H7 (cell line): Measurements from ENCODE around the gene KIZ. TPM values are rescaled to one million over a fixed set of nuclear protein-coding genes. Genes with fewer than 3 reads are reported as not detected.

Source experiments
- DNase-seq: peaks from one replicate; pipeline ENCODE4 v3.0.0; 2012
- H3K27me3 ChIP-seq: 2 replicates; pipeline ENCODE4 v1.6.0; 2011; ENCODE audit warnings: mild to moderate bottlenecking, low read length; ENCODE audit not compliant: control insufficient read depth, insufficient read depth
- H3K36me3 ChIP-seq: replicated peaks from 2 replicates; pipeline ENCODE4 v1.5.1; 2011; ENCODE audit warnings: low read length; ENCODE audit not compliant: control insufficient read depth, insufficient read depth
- H3K4me3 ChIP-seq: 2 replicates; pipeline ENCODE4 v1.5.1; 2011; ENCODE audit warnings: low read depth, mild to moderate bottlenecking, control low read depth, low read length, moderate library complexity; ENCODE audit not compliant: insufficient read depth
- total RNA-seq: library from RNA; depleted of rRNA; stranded (reverse); fragments of >200 nt; shearing (Covaris generic); gene quantifications from 2 replicates; pipeline ENCODE4 v1.2.3, GENCODE V29; 2014

Gene KIZ
- total RNA-seq, 1 experiment from 2014 or later, result 18.0 TPM

- Histone ChIP-seq H3K4me3 (no peak overlapping the region), H3K27me3 (no peaks in the 10 kb centered on the region), H3K36me3 (no peaks in the 10 kb centered on the region)
- DNase-seq, result no peak
These were observed 131.3 kb downstream of the KIZ start for GRCh38 chr20:21257192-21257591.

- no peak for DNase-seq
- H3K4me3 ChIP-seq, result no peak overlapping the region
- no peaks in the 10 kb centered on the region for H3K27me3 ChIP-seq
These were observed 132.5 kb downstream of the KIZ start for GRCh38 chr20:21258411-21258810.

GRCh38 chr20:21259346-21259745, 133.5 kb downstream of the KIZ start:
- Histone ChIP-seq H3K4me3 (no peak overlapping the region), H3K36me3 (no peaks in the 10 kb centered on the region), H3K27me3 (no peaks in the 10 kb centered on the region)
- no peak for DNase-seq

More at GRCh38 chr20:21258411-21258810, 132.5 kb downstream of the KIZ start:
- no peaks in the 10 kb centered on the region for H3K36me3 ChIP-seq

- no peaks in the 10 kb centered on the region for H3K36me3 ChIP-seq
- H3K27me3 ChIP-seq, result no peaks in the 10 kb centered on the region
- no peak for DNase-seq
- H3K4me3 ChIP-seq, result no peak overlapping the region
These were observed 136.9 kb downstream of the KIZ start for GRCh38 chr20:21262812-21263211.

GRCh38 chr20:21265261-21266190, 139.6 kb downstream of the KIZ start:
- no peak for DNase-seq
- Histone ChIP-seq H3K27me3 (no peaks in the 10 kb centered on the region), H3K4me3 (no peak overlapping the region), H3K36me3 (no peaks in the 10 kb centered on the region)

GRCh38 chr20:21266191-21266536, 140.3 kb downstream of the KIZ start:
- Histone ChIP-seq H3K4me3 (no peak overlapping the region), H3K36me3 (no peaks in the 10 kb centered on the region)
- DNase-seq, result no peak

GRCh38 chr20:21269772-21270171, 143.9 kb downstream of the KIZ start:
- H3K4me3 ChIP-seq, result no peak overlapping the region
- no peak for DNase-seq
- H3K36me3 ChIP-seq, result no peaks in the 10 kb centered on the region
- no peaks in the 10 kb centered on the region for H3K27me3 ChIP-seq

More at GRCh38 chr20:21266191-21266536, 140.3 kb downstream of the KIZ start:
- H3K27me3 ChIP-seq, result no peaks in the 10 kb centered on the region

- DNase-seq, result no peak
These were observed 144.9 kb downstream of the KIZ start for GRCh38 chr20:21270806-21271205.

GRCh38 chr20:21272279-21272678, 146.4 kb downstream of the KIZ start:
- Histone ChIP-seq H3K4me3 (no peak overlapping the region), H3K27me3 (no peaks in the 10 kb centered on the region), H3K36me3 (no peaks in the 10 kb centered on the region)
- no peak for DNase-seq

More at GRCh38 chr20:21270806-21271205, 144.9 kb downstream of the KIZ start:
- Histone ChIP-seq H3K36me3 (no peaks in the 10 kb centered on the region), H3K4me3 (no peak overlapping the region), H3K27me3 (no peaks in the 10 kb centered on the region)

GRCh38 chr20:21272679-21273078, 146.8 kb downstream of the KIZ start:
- no peak for DNase-seq
- Histone ChIP-seq H3K4me3 (no peak overlapping the region), H3K36me3 (no peaks in the 10 kb centered on the region), H3K27me3 (no peaks in the 10 kb centered on the region)

GRCh38 chr20:21273755-21274386, 148.0 kb downstream of the KIZ start:
- no peak for DNase-seq
- H3K27me3 ChIP-seq, result no peaks in the 10 kb centered on the region
- H3K36me3 ChIP-seq, result no peaks in the 10 kb centered on the region
- H3K4me3 ChIP-seq, result no peak overlapping the region

- H3K4me3 ChIP-seq, result no peak overlapping the region
- H3K27me3 ChIP-seq, result no peaks in the 10 kb centered on the region
- DNase-seq, result no peak
- no peaks in the 10 kb centered on the region for H3K36me3 ChIP-seq
These were observed 152.9 kb downstream of the KIZ start for GRCh38 chr20:21278829-21279228.

GRCh38 chr20:21279706-21280521, 154.0 kb downstream of the KIZ start:
- Histone ChIP-seq H3K27me3 (no peaks in the 10 kb centered on the region), H3K36me3 (no peaks in the 10 kb centered on the region), H3K4me3 (no peak overlapping the region)
- no peak for DNase-seq

- Histone ChIP-seq H3K27me3 (no peaks in the 10 kb centered on the region), H3K36me3 (no peaks in the 10 kb centered on the region)
- no peak for DNase-seq
These were observed 154.7 kb downstream of the KIZ start for GRCh38 chr20:21280522-21281016.

More at GRCh38 chr20:21280522-21281016, 154.7 kb downstream of the KIZ start:
- no peak overlapping the region for H3K4me3 ChIP-seq
